Right lobe of liver (tissue), 4 donors: ENCODE results near the gene TMEFF2.

ENCODE experiments used
- POLR2A ChIP-seq: fragments of 450-650 bp; IDR thresholded peaks from one replicate; pipeline ENCODE4 v1.6.1; 2017; ENCODE audit warnings: antibody characterized with exemption, mild to moderate bottlenecking
- TF ChIP-seq, protein P1 (sequence below), 4 donors: fragments of 200-600 bp in 3 of 4; fragments of 450-650 bp in 1 of 4; IDR thresholded peaks; one replicate each; pipeline versions ENCODE4 v1.5.1 to v1.8.0; 2016 to 2022; ENCODE audit warnings: antibody characterized with exemption in 4 of 4, mild to moderate bottlenecking in 2 of 4
- donor health status: DM: no; HTN: no; CAD: no.
- donor health status: DM: no; HTN: no; CAD: no.
- donor health status: DM: no; HTN: yes; CAD: no.

DNA sequence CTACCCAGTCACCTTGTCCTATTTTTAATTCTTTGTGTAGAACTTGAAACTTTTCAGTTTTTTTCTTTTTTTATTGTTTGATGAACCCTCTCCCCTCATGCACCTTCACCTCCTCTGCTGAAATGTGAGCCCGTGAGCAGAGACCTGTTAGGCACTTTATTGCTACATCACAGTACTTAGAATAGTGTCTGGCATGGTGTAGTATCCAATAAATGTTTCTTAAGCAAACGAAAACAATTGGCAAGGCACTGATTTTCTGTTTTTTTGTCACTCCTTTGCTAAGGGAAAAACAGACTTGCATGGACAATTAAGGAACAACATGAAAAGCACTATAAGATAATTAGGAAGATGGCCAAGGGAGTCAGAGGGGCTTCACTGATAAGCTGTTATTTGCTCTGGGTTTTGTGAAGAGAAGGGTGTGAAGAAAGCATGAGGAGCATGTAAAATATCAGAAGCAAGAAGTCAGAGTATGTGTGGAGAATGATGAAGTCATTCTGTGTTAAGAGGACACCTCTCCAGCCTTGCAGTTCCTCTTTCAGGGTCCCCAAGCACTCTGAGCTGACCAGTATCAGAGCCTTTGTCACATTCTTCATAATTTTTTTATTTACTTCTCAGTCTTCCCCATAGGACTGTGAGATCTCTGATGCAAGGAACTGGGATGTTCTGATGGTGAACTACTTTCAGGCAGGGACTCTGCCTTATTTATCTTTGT, 248.1 kb downstream of the TMEFF2 start:
- TF ChIP-seq, protein P1, sequence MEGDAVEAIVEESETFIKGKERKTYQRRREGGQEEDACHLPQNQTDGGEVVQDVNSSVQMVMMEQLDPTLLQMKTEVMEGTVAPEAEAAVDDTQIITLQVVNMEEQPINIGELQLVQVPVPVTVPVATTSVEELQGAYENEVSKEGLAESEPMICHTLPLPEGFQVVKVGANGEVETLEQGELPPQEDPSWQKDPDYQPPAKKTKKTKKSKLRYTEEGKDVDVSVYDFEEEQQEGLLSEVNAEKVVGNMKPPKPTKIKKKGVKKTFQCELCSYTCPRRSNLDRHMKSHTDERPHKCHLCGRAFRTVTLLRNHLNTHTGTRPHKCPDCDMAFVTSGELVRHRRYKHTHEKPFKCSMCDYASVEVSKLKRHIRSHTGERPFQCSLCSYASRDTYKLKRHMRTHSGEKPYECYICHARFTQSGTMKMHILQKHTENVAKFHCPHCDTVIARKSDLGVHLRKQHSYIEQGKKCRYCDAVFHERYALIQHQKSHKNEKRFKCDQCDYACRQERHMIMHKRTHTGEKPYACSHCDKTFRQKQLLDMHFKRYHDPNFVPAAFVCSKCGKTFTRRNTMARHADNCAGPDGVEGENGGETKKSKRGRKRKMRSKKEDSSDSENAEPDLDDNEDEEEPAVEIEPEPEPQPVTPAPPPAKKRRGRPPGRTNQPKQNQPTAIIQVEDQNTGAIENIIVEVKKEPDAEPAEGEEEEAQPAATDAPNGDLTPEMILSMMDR (IDR thresholded peaks at IDR 0.05): no peak
- TF ChIP-seq POLR2A: no peak
